B cell (primary cell): ENCODE measurements around the gene RAB11FIP2. TPM values are rescaled to one million over a fixed set of nuclear protein-coding genes. Genes with fewer than 3 reads are reported as not detected.

Source experiments
- ATAC-seq: fragments of 200-7000 bp; cut with Tn5 transposase; one replicate; pipeline ENCODE4 v1.10.0; 2021; ENCODE audit warnings: low read depth, mild to moderate bottlenecking, moderate number of reproducible peaks, moderate library complexity
- CTCF ChIA-PET: fragments of 350-600 bp; sonication (Branson Sonifier 250); formaldehyde crosslinking; loops from one replicate; lab custom pipeline; 2021; ENCODE audit warnings: antibody characterized with exemption, inconsistent platforms; lab: Charles Lee
- POLR2A ChIA-PET: fragments of 350-600 bp; sonication (Branson Sonifier 250); formaldehyde crosslinking; loops from one replicate; lab custom pipeline; 2021; ENCODE audit warnings: antibody characterized with exemption; lab: Charles Lee
- DNase-seq: peaks from one replicate; pipeline ENCODE4 v3.0.0; 2013
- H2AFZ ChIP-seq: 2 replicates; pipeline ENCODE4 v1.6.1; 2012; ENCODE audit warnings: mild to moderate bottlenecking, low read depth, low read length; ENCODE audit not compliant: insufficient read depth, poor library complexity, severe bottlenecking
- H3K27ac ChIP-seq, 2 donors: 1 replicate in 1 of 2; 2 replicates in 1 of 2; pipeline ENCODE4 v1.5.1; 2012 to 2013; ENCODE audit warnings: low read length in 2 of 2, mild to moderate bottlenecking in 2 of 2, moderate library complexity in 1 of 2
- H3K27me3 ChIP-seq, 4 experiments: fragments of 200-600 bp in 1 of 4; sonication (generic) in 1 of 4; replicated peaks in 1 of 4; 1 replicate in 2 of 4; 2 replicates in 2 of 4; pipeline versions ENCODE4 v1.6.1 to v1.7.0; 2013 to 2016; ENCODE audit warnings: low read length in 3 of 4, mild to moderate bottlenecking in 2 of 4, mixed read lengths in 1 of 4, moderate library complexity in 1 of 4; ENCODE audit not compliant: insufficient read depth in 4 of 4, control insufficient read depth in 3 of 4; ENCODE audit errors: control extremely low read depth in 1 of 4
- H3K36me3 ChIP-seq, 2 experiments: replicated peaks in 1 of 2; 1 replicate in 1 of 2; 2 replicates in 1 of 2; pipeline versions ENCODE4 v1.6.1 to v1.7.1; 2013; ENCODE audit warnings: low read length in 1 of 2; ENCODE audit not compliant: insufficient read depth in 2 of 2, control insufficient read depth in 1 of 2; ENCODE audit errors: control extremely low read depth in 1 of 2, extremely low read depth in 1 of 2
- H3K4me1 ChIP-seq, 2 donors: fragments of 200-600 bp in 1 of 2; sonication (generic) in 1 of 2; 1 replicate in 1 of 2; 2 replicates in 1 of 2; pipeline versions ENCODE4 v1.5.1 to v1.6.1; 2013 to 2017; ENCODE audit warnings: low read length in 2 of 2; ENCODE audit not compliant: control insufficient read depth in 2 of 2, insufficient read depth in 2 of 2
- H3K4me2 ChIP-seq: replicated peaks from 2 replicates; pipeline ENCODE3; 2012; ENCODE audit warnings: mild to moderate bottlenecking, low read depth, low read length; ENCODE audit not compliant: poor library complexity, severe bottlenecking
- H3K4me3 ChIP-seq, 5 experiments: fragments of 200-600 bp in 1 of 5; sonication (generic) in 1 of 5; 1 replicate in 3 of 5; 2 replicates in 2 of 5; pipeline versions ENCODE4 v1.5.1 to v1.7.0; 2011 to 2016; ENCODE audit warnings: low read length in 4 of 5, mild to moderate bottlenecking in 4 of 5, low read depth in 2 of 5, control low read depth in 1 of 5, moderate library complexity in 1 of 5; ENCODE audit not compliant: insufficient read depth in 1 of 5; ENCODE audit errors: control extremely low read depth in 1 of 5, extremely low read depth in 1 of 5
- H3K79me2 ChIP-seq: fragments of 200-600 bp; sonication (generic); one replicate; pipeline ENCODE4 v1.6.0; 2016; ENCODE audit warnings: low read length; ENCODE audit not compliant: control insufficient read depth, insufficient read depth
- H3K9ac ChIP-seq: fragments of 200-600 bp; sonication (generic); 2 replicates; pipeline ENCODE4 v1.6.1; 2017; ENCODE audit warnings: mild to moderate bottlenecking, low read length, moderate library complexity
- H3K9me3 ChIP-seq, 3 donors: one replicate each; pipeline versions ENCODE4 v1.6.1 to v1.7.1; 2013; ENCODE audit warnings: low read length in 2 of 3; ENCODE audit not compliant: control insufficient read depth in 2 of 3, insufficient read depth in 1 of 3; ENCODE audit errors: control extremely low read depth in 1 of 3
- H4K20me1 ChIP-seq: 2 replicates; pipeline ENCODE4 v1.6.0; 2012; ENCODE audit warnings: mild to moderate bottlenecking, low read length; ENCODE audit not compliant: insufficient read depth, control insufficient read depth, poor library complexity, severe bottlenecking
- H3K27ac Mint-ChIP-seq: one replicate; pipeline ENCODE4 v1.8.0; 2021; ENCODE audit warnings: mixed read lengths
- H3K27me3 Mint-ChIP-seq: one replicate; pipeline ENCODE4 v1.8.0; 2021; ENCODE audit warnings: mixed read lengths
- H3K4me1 Mint-ChIP-seq: one replicate; pipeline ENCODE4 v1.8.0; 2021; ENCODE audit warnings: mixed read lengths
- H3K4me3 Mint-ChIP-seq: one replicate; pipeline ENCODE4 v1.8.0; 2021; ENCODE audit warnings: mixed read lengths
- H3K9me3 Mint-ChIP-seq: one replicate; pipeline ENCODE4 v1.8.0; 2022; ENCODE audit warnings: mixed read lengths; ENCODE audit not compliant: insufficient read depth
- EZH2 ChIP-seq: IDR thresholded peaks from 2 replicates; pipeline ENCODE4 v1.6.1; 2012; ENCODE audit warnings: borderline replicate concordance, low read depth, mild to moderate bottlenecking, moderate library complexity, low read length; ENCODE audit not compliant: insufficient read depth, poor library complexity, severe bottlenecking
- WGBS: methylation state at CpG from one replicate; pipeline ENCODE4 v1.1.5; 2013; ENCODE audit warnings: missing lambda C conversion rate; ENCODE audit not compliant: insufficient coverage; 5-methylcytosine and 5-hydroxymethylcytosine counted together
- intact Hi-C: fragments of 100-400 bp; cut with micrococcal nuclease; formaldehyde crosslinking; loops from one replicate; pipeline ENCODE4 v1.10.0; 2022
- polyA plus RNA-seq: library from polyadenylated mRNA; depleted of rRNA; stranded (reverse); fragments of >200 nt; gene quantifications from 2 replicates; pipeline ENCODE4 v1.2.3, GENCODE V29; 2012
- total RNA-seq, 2 donors: library from RNA; stranded (reverse); fragments of 120-200 nt in 1 of 2; gene quantifications; 1 replicate in 1 of 2; 2 replicates in 1 of 2; pipeline versions ENCODE4 v1.2.3 to v1.2.4, GENCODE V29; 2013 to 2022
- TF ChIP-seq, protein P1 (sequence below): fragments of 200-600 bp; IDR thresholded peaks from one replicate; pipeline ENCODE4 v1.8.0; 2022; ENCODE audit warnings: antibody characterized with exemption, mild to moderate bottlenecking

The RAB11FIP2 gene
- total and polyA plus RNA-seq, 2 donors (not counting 1 experiment from before 2014, with no cell fraction given), result 5.6 to 33.6 TPM

GRCh38 chr10:118031351-118032075 lies 15.2 kb downstream of the RAB11FIP2 start:
- no peak overlapping the region for H3K27ac ChIP-seq
- intact Hi-C loops, result no loop called here
- no peaks in the 10 kb centered on the region for H3K36me3 ChIP-seq
- no peak overlapping the region for H3K9ac ChIP-seq
- TF ChIP-seq EZH2, result no peak
- TF ChIP-seq, protein P1, sequence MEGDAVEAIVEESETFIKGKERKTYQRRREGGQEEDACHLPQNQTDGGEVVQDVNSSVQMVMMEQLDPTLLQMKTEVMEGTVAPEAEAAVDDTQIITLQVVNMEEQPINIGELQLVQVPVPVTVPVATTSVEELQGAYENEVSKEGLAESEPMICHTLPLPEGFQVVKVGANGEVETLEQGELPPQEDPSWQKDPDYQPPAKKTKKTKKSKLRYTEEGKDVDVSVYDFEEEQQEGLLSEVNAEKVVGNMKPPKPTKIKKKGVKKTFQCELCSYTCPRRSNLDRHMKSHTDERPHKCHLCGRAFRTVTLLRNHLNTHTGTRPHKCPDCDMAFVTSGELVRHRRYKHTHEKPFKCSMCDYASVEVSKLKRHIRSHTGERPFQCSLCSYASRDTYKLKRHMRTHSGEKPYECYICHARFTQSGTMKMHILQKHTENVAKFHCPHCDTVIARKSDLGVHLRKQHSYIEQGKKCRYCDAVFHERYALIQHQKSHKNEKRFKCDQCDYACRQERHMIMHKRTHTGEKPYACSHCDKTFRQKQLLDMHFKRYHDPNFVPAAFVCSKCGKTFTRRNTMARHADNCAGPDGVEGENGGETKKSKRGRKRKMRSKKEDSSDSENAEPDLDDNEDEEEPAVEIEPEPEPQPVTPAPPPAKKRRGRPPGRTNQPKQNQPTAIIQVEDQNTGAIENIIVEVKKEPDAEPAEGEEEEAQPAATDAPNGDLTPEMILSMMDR, result no peak
- CTCF ChIA-PET, result no interaction called here
- H3K27me3 ChIP-seq, result no peaks in the 10 kb centered on the region
- Mint-ChIP-seq H3K4me1 (no peaks in the 10 kb centered on the region), H3K27me3 (no peaks in the 10 kb centered on the region), H3K9me3 (no peaks in the 10 kb centered on the region), H3K27ac (no peak overlapping the region), H3K4me3 (no peak overlapping the region)
- no peak overlapping the region for H2AFZ ChIP-seq
- WGBS, result no CpG with 5 or more reads among the region's 2 CpGs
- no peaks in the 10 kb centered on the region for H3K9me3 ChIP-seq
- no peaks in the 10 kb centered on the region for H4K20me1 ChIP-seq
- ATAC-seq (no peak), DNase-seq (no peak)
- H3K79me2 ChIP-seq, result no peaks in the 10 kb centered on the region
- POLR2A ChIA-PET, result no interaction called here
- H3K4me3 ChIP-seq, result no peak overlapping the region
- H3K4me2 ChIP-seq, result no peak overlapping the region
- H3K4me1 ChIP-seq, result no peaks in the 10 kb centered on the region

GRCh38 chr10:118028619-118029018 lies 18.1 kb downstream of the RAB11FIP2 start:
- no peak overlapping the region for H3K27ac Mint-ChIP-seq
- CTCF ChIA-PET, result no interaction called here
- TF ChIP-seq, protein P1, result no peak
- TF ChIP-seq EZH2, result no peak

More at GRCh38 chr10:118028619-118029018, 18.1 kb downstream of the RAB11FIP2 start:
- DNase-seq (no peak), ATAC-seq (no peak)
- Histone ChIP-seq H3K36me3 (peaks cover 0 to 5% of the 10 kb centered on the region in 2 experiments), H3K9me3 (no peaks in the 10 kb centered on the region), H3K79me2 (no peaks in the 10 kb centered on the region), H3K9ac (no peak overlapping the region), H3K4me1 (no peaks in the 10 kb centered on the region), H2AFZ (no peak overlapping the region), H3K27ac (no peak overlapping the region), H3K4me2 (no peak overlapping the region), H3K4me3 (no peak overlapping the region), H3K27me3 (no peaks in the 10 kb centered on the region), H4K20me1 (no peaks in the 10 kb centered on the region)
- H3K4me1 Mint-ChIP-seq, result no peaks in the 10 kb centered on the region
- H3K4me3 Mint-ChIP-seq, result no peak overlapping the region
- no peaks in the 10 kb centered on the region for H3K9me3 Mint-ChIP-seq
- intact Hi-C loops, result no loop called here
- POLR2A ChIA-PET, result no interaction called here
- H3K27me3 Mint-ChIP-seq, result no peaks in the 10 kb centered on the region
